Inflammatory macrophage treated with lipopolysaccharide for 4 hours (primary cell): ENCODE measurements around the gene WWTR1.
A peak's percentile ranks its signal among the peaks of the same experiment; 100 is the strongest.

Experiments used
- DNase-seq: peaks from one replicate; pipeline ENCODE4 v3.0.0-alpha.2; 2020

WWTR1 gene

GRCh38 chr3:149523512-149524299, 134.1 kb downstream of the WWTR1 start:
- peak; percentile 87 for DNase-seq

- no peak for DNase-seq
These were observed 137.9 kb downstream of the WWTR1 start for GRCh38 chr3:149519912-149520311.

GRCh38 chr3:149516920-149517319, 140.9 kb downstream of the WWTR1 start:
- DNase-seq, result no peak

- no peak for DNase-seq
These were observed 142.6 kb downstream of the WWTR1 start for GRCh38 chr3:149515249-149515648.

GRCh38 chr3:149514471-149514870, 143.4 kb downstream of the WWTR1 start:
- DNase-seq, result no peak

GRCh38 chr3:149512073-149512782, 145.6 kb downstream of the WWTR1 start:
- DNase-seq, result peak; percentile 63

- no peak for DNase-seq
These were observed 146.7 kb downstream of the WWTR1 start for GRCh38 chr3:149511040-149511626.

GRCh38 chr3:149510480-149510879, 147.3 kb downstream of the WWTR1 start:
- DNase-seq, result no peak

- peak; percentile 76 for DNase-seq
These were observed 148.3 kb downstream of the WWTR1 start for GRCh38 chr3:149509526-149509925.

GRCh38 chr3:149507491-149508324, 150.1 kb downstream of the WWTR1 start:
- peak; percentile 97 for DNase-seq

- no peak for DNase-seq
These were observed 150.9 kb downstream of the WWTR1 start for GRCh38 chr3:149506965-149507364.

- no peak for DNase-seq
These were observed 151.3 kb downstream of the WWTR1 start for GRCh38 chr3:149506540-149506939.

GRCh38 chr3:149502438-149502837, 155.4 kb downstream of the WWTR1 start:
- no peak for DNase-seq

- DNase-seq, result no peak
These were observed 156.3 kb downstream of the WWTR1 start for GRCh38 chr3:149501524-149501923.

- peak; percentile 69 for DNase-seq
These were observed 159.7 kb downstream of the WWTR1 start for GRCh38 chr3:149497966-149498670.

- DNase-seq, result peak; percentile 44
These were observed 160.9 kb downstream of the WWTR1 start for GRCh38 chr3:149496891-149497290.

GRCh38 chr3:149495581-149496125, 162.2 kb downstream of the WWTR1 start:
- peak; percentile 73 for DNase-seq

- peak; percentile 56 for DNase-seq
These were observed 162.9 kb downstream of the WWTR1 start for GRCh38 chr3:149494759-149495580.

GRCh38 chr3:149494022-149494758, 163.6 kb downstream of the WWTR1 start:
- DNase-seq, result peak; percentile 77

GRCh38 chr3:149493315-149494021, 164.4 kb downstream of the WWTR1 start:
- DNase-seq, result no peak
